A549 (cell line): Measurements from ENCODE around the gene GAL3ST1.

Source experiments
- BHLHE40 ChIP-seq: IDR thresholded peaks from 2 replicates; pipeline ENCODE4 v1.6.1; 2012; ENCODE audit warnings: low read depth, low read length, inconsistent platforms
- JUNB ChIP-seq: fragments of >200 bp; sonication (Bioruptor Twin); formaldehyde crosslinking; IDR thresholded peaks from 2 replicates; pipeline ENCODE4 v1.6.1; 2016
- TF ChIP-seq, protein P1 (sequence below): fragments of 150-350 bp; IDR thresholded peaks from 2 replicates; pipeline ENCODE4 v1.6.1; 2014; ENCODE audit warnings: low read depth, mild to moderate bottlenecking, low read length
- TF ChIP-seq, protein P2 (sequence below): fragments of >200 bp; sonication (Bioruptor Twin); formaldehyde crosslinking; IDR thresholded peaks from 3 replicates; pipeline ENCODE4 v1.5.1; 2016

DNA sequence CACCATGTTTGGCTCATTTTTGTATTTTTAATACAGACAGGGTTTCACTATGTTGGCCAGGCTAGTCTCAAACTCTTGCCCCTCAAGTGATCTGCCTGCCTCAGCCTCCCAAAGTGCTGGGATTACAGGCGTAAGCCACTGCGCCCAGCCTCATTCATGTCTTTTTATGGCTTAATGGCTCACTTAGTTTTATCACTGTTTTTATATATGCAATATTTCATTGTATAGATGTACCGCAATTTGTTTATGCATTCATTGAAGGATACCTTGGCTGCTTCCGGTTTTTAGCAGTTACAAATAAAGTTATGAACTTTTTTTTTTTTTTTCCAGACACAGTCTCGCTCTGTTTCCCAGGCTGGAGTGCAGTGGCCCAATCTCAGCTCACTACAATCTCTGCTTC is 27.0 kb upstream of the GAL3ST1 start:
- TF ChIP-seq, protein P1, sequence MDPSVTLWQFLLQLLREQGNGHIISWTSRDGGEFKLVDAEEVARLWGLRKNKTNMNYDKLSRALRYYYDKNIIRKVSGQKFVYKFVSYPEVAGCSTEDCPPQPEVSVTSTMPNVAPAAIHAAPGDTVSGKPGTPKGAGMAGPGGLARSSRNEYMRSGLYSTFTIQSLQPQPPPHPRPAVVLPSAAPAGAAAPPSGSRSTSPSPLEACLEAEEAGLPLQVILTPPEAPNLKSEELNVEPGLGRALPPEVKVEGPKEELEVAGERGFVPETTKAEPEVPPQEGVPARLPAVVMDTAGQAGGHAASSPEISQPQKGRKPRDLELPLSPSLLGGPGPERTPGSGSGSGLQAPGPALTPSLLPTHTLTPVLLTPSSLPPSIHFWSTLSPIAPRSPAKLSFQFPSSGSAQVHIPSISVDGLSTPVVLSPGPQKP = no peak
- TF ChIP-seq BHLHE40 (no peak), JUNB (no peak)
- TF ChIP-seq, protein P2, sequence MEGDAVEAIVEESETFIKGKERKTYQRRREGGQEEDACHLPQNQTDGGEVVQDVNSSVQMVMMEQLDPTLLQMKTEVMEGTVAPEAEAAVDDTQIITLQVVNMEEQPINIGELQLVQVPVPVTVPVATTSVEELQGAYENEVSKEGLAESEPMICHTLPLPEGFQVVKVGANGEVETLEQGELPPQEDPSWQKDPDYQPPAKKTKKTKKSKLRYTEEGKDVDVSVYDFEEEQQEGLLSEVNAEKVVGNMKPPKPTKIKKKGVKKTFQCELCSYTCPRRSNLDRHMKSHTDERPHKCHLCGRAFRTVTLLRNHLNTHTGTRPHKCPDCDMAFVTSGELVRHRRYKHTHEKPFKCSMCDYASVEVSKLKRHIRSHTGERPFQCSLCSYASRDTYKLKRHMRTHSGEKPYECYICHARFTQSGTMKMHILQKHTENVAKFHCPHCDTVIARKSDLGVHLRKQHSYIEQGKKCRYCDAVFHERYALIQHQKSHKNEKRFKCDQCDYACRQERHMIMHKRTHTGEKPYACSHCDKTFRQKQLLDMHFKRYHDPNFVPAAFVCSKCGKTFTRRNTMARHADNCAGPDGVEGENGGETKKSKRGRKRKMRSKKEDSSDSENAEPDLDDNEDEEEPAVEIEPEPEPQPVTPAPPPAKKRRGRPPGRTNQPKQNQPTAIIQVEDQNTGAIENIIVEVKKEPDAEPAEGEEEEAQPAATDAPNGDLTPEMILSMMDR = no peak
